GM19395 (cell line): ENCODE results near the gene MSGN1.

ENCODE experiments used
- ATAC-seq: cut with Tn5 transposase; IDR thresholded peaks from one replicate; pipeline ENCODE4 v1.9.1; 2021; ENCODE audit warnings: mild to moderate bottlenecking, moderate library complexity; ENCODE audit not compliant: unreplicated experiment

Gene MSGN1

GRCh38 chr2:17816396-17817245 lies at the start of gene MSGN1:
TSS of gene MSGN1 (plus strand) at chr2:17816460. CDS start at chr2:17816519, 59 bp downstream.
- ATAC-seq, result no peak

GRCh38 chr2:17768894-17769293 lies 47.4 kb upstream of the MSGN1 start:
- no peak for ATAC-seq

- ATAC-seq, result no peak
These were observed 44.3 kb upstream of the MSGN1 start for GRCh38 chr2:17771956-17772355.

GRCh38 chr2:17772532-17772931 lies 43.7 kb upstream of the MSGN1 start:
- ATAC-seq, result no peak

- no peak for ATAC-seq
These were observed 35.7 kb upstream of the MSGN1 start for GRCh38 chr2:17780546-17780945.

- ATAC-seq, result no peak
These were observed 34.8 kb upstream of the MSGN1 start for GRCh38 chr2:17781482-17781881.

- ATAC-seq, result no peak
These were observed 29.5 kb upstream of the MSGN1 start for GRCh38 chr2:17786727-17787126.

GRCh38 chr2:17788773-17789172 lies 27.5 kb upstream of the MSGN1 start:
- no peak for ATAC-seq

GRCh38 chr2:17790536-17790935 lies 25.7 kb upstream of the MSGN1 start:
- no peak for ATAC-seq

- ATAC-seq, result no peak
These were observed 25.0 kb upstream of the MSGN1 start for GRCh38 chr2:17791121-17791816.

- no peak for ATAC-seq
These were observed 24.5 kb upstream of the MSGN1 start for GRCh38 chr2:17791817-17792130.

GRCh38 chr2:17792515-17792914 lies 23.7 kb upstream of the MSGN1 start:
- ATAC-seq, result no peak

- ATAC-seq, result no peak
These were observed 23.0 kb upstream of the MSGN1 start for GRCh38 chr2:17793296-17793695.

- no peak for ATAC-seq
These were observed 22.4 kb upstream of the MSGN1 start for GRCh38 chr2:17793803-17794354.

- ATAC-seq, result no peak
These were observed 21.0 kb upstream of the MSGN1 start for GRCh38 chr2:17795309-17795708.

GRCh38 chr2:17798338-17798737 lies 17.9 kb upstream of the MSGN1 start:
- no peak for ATAC-seq

GRCh38 chr2:17799301-17800120 lies 16.7 kb upstream of the MSGN1 start:
- ATAC-seq, result no peak

- ATAC-seq, result no peak
These were observed 16.0 kb upstream of the MSGN1 start for GRCh38 chr2:17800219-17800618.

- ATAC-seq, result no peak
These were observed 15.4 kb upstream of the MSGN1 start for GRCh38 chr2:17800693-17801458.

- no peak for ATAC-seq
These were observed 12.8 kb upstream of the MSGN1 start for GRCh38 chr2:17803497-17803896.

GRCh38 chr2:17804358-17804757 lies 11.9 kb upstream of the MSGN1 start:
- peak; percentile 56 for ATAC-seq
